ENCODE measurements around the gene SAP30L.

- TF ChIP-seq YY1 (IDR thresholded peaks at IDR 0.05; ENCODE audit: insufficient read depth, insufficient read length) (no peak), SUZ12 (IDR thresholded peaks at IDR 0.05; ENCODE audit: extremely low read depth, insufficient read depth, insufficient read length) (no peak)
These were observed 1.4 kb downstream of the SAP30L start for GRCh38 chr5:154447089-154447725.

All from NT2/D1 (cell line).